HG02973 (cell line): ENCODE measurements around the gene LRMDA.

Source experiments
- ATAC-seq: cut with Tn5 transposase; IDR thresholded peaks from one replicate; pipeline ENCODE4 v1.9.1; 2021; ENCODE audit warnings: moderate library complexity; ENCODE audit not compliant: unreplicated experiment

LRMDA gene

GRCh38 chr10:76397181-76398042, 966.0 kb downstream of the LRMDA start:
- no peak for ATAC-seq

- ATAC-seq: no peak
Measured at GRCh38 chr10:76398043-76398710, 966.8 kb downstream of the LRMDA start.

- no peak for ATAC-seq
Measured at GRCh38 chr10:76399226-76399625, 967.8 kb downstream of the LRMDA start.

- no peak for ATAC-seq
Measured at GRCh38 chr10:76401006-76401405, 969.6 kb downstream of the LRMDA start.

DNA sequence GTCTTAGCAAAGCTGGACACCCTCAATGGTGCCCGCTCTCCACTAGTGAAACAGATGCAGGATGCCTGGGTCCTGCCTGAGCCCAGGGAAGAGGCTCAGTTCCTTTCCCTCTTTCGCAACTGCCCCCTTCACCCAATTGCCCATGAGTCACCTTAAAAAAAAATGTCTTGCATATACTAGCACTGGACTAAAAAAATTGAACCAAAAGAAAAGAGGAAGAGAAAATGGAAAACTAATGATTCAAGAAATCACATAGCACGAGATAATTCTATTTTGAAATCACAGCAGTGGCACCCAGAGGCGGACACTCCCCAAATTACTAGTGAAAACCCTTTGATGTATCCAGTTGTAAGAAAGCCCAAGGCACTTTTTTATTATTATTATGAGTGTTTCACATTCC, 972.5 kb downstream of the LRMDA start:
- ATAC-seq: no peak

GRCh38 chr10:76404531-76404930, 973.1 kb downstream of the LRMDA start:
- ATAC-seq: no peak

DNA sequence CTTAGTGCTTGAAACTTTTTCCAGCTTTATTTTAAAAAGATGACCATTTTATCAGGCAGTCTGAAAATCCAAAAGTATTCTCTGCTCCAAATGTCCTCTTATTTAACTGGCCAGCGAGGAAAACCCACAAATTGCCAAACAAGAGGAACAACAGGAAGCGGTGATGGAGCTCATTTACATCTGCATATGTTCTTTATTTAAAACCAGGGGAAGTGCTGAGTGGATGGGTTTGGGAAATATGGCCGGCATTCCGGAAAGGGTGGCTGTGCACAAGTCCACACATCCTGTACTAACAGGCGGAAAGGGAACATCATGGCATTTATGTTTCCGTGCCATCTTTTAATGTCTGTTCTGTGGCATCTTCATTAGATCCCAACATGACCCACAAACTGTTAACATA, 974.5 kb downstream of the LRMDA start:
- no peak for ATAC-seq

GRCh38 chr10:76408646-76409045, 977.2 kb downstream of the LRMDA start:
- ATAC-seq: no peak

- ATAC-seq: no peak
Measured at GRCh38 chr10:76411729-76412435, 980.5 kb downstream of the LRMDA start.

- no peak for ATAC-seq
Measured at GRCh38 chr10:76415554-76415953, 984.1 kb downstream of the LRMDA start.

DNA sequence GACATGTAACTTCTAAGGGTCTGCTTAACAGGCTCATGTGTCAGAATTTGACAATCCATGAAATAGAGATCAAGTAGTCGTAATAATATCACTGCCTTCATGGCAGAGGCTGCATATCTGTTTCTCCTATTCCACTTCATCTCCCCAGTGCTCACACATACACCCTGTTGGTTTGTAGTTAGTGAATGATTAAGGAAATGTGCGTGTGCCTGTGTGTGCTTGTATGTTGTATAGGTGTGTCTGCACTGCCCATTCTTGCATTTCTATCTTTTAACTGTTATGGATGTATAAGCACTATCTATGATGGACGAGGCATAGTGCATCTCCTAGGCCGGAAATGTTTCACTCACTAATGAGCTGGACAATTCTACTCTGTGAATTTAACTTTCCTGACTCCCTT, 985.2 kb downstream of the LRMDA start:
- ATAC-seq: no peak

DNA sequence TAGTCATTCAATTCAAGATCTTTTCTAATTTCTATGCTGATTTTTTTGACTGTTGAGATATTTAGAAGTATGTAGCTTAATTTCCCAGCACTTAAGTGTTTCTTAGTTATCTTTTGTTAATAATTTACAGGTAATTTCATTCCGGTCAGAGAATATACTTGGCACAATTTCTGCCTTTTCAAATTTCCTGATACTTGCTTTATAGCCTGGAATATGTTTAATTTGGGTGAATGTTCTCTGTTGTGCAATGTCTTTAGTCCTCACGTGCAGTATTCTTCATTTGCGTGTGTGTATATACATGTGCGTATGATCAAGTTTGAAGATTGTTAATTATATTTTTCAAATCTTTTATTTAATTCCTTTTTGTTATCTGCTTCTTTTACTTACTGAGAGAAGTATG, 989.3 kb downstream of the LRMDA start:
- ATAC-seq: no peak

DNA sequence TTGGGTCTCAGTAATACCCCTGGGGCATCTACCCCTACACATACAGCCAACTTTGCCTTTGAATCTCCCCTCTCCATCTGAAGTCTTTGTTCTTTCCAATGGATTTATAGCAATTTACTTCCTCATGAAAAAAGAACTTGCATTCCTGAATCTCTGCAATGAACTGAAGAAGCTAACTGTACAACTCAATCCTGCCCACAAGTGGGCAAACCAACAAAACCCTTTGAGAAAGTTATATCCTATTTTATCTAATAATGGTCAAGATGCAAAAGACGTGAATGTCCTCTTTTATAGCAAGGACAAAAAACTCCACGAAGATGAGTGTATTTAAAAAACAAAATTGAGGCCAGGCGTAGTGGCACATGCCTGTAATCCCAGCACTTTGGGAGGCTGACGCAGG, 991.3 kb downstream of the LRMDA start:
- no peak for ATAC-seq

GRCh38 chr10:76428551-76429367, 997.3 kb downstream of the LRMDA start:
- no peak for ATAC-seq

GRCh38 chr10:76429368-76430060, 998.1 kb downstream of the LRMDA start:
- ATAC-seq: no peak

- no peak for ATAC-seq
Measured at GRCh38 chr10:76430061-76430645, 998.7 kb downstream of the LRMDA start.

GRCh38 chr10:76432016-76433012, 1000.9 kb downstream of the LRMDA start:
- ATAC-seq: no peak

GRCh38 chr10:76433161-76434005, 1002.0 kb downstream of the LRMDA start:
- ATAC-seq: no peak
